GM18507 (cell line): ENCODE results near the gene SNF8.

Experiments used
- DNase-seq: peaks from one replicate; pipeline ENCODE4 v3.0.0; 2011; ENCODE audit warnings: low read depth; ENCODE audit not compliant: insufficient read length; ENCODE audit errors: extremely low spot score
- FAIRE-seq: peaks from 2 replicates; lab custom pipeline; 2011; peaks lifted over from hg19 to GRCh38; lab: Jason Lieb, UNC

The SNF8 gene

DNA sequence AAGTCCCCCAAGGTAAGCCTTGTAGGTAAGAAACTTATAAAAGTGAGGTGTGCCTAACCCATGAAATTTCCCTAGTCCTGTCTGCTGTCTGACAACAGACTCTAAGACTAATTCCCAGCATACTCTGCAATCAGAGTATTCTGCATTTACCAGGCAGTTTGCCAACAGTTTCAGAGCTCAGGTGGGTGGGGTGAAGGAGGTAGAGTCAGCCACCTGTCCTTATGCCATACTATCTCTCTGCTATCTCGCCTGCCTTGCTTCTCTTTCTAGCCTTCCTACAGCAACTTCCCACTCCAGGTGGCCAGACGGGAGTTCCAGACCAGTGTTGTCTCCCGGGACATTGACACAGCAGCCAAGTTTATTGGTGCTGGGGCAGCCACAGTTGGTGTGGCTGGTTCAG, 49.8 kb downstream of the SNF8 start:
- FAIRE-seq, result no peak

DNA sequence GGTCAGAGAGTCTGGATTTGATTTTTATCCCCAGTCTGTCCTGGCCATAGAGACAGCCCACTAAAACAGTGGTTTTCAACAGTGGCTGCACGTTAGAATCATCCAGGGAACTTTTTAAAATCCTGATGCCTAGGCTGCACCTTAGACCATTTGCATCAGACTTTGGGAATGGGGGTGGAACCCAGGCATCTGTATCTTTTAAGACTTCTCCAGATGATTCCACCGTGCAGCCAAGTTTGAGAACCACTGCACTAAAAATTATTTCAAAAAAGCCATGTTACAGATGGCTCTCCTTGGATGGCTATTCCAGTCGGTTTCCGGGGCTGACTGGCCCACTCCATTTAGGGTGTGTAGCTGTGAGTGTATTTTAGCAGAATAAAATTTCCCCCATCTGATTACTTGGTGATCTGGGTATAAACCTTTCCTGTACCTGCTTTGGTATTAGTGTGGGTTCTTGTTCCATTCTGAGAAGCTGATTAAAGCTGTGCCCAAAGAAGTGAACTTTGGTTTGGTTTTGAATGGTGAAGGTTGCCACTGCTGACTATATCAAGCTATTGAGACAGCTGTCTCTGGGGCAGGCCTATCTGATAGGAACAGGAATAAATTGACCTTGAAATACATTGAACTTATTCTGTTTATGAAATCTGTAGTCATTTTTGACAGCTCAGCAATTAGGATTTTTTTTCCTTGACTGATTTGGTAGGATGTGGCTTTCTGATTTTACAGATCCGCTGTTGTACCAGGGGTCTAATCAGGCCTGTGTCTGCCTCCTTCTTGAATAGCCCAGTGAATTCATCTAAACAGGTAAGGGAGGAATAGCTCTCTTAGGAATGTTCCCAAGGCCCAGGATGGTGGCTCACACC, 50.8 kb downstream of the SNF8 start:
- FAIRE-seq (no peak), DNase-seq (no peak)

More for the DNA sequence above, 49.8 kb downstream of the SNF8 start:
- no peak for DNase-seq

DNA sequence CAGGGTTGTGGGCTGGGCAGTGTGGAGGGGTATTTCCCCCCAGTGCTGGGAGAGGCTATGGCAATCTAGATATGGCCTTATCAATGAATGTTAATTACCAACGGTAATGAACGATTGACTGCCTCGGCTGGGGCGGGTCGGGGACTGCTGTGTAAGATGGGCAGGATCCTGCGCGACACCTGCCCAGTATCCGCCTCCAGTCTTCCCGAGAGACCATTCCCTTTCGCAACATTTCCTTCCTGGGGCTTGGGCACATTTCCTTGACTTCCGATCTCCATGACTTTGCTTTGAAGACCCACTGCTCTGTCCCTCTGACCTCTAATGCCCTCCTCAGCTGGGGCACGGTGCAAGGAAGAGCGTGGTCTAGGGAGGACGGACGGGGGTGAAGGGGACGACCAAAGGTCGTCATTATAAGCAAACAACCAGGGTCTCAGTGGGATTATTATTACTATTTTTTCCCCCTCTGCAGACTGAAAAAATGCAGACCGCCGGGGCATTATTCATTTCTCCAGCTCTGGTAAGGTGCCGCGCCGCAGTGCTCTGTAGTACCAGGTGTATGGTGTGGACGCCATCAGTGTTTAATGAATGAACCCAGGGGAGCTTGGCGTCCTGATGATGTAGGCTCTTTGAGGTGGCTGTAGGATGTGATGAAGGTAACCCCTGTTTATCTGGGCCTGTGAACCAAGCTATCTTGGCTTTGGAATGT, 51.5 kb downstream of the SNF8 start:
- FAIRE-seq, result no peak
- no peak for DNase-seq

GRCh38 chr17:48890086-48890485, 54.6 kb downstream of the SNF8 start:
- FAIRE-seq (no peak), DNase-seq (no peak)

GRCh38 chr17:48883171-48883570, 61.5 kb downstream of the SNF8 start:
- DNase-seq (no peak), FAIRE-seq (no peak)

- DNase-seq (no peak), FAIRE-seq (no peak)
Observed at GRCh38 chr17:48882272-48882671, 62.4 kb downstream of the SNF8 start.
